HG03039 (cell line): ENCODE measurements around the gene CLCA2.

ENCODE experiments used
- ATAC-seq: cut with Tn5 transposase; IDR thresholded peaks from one replicate; pipeline ENCODE4 v1.9.1; 2021; ENCODE audit warnings: mild to moderate bottlenecking, moderate library complexity; ENCODE audit not compliant: unreplicated experiment

CLCA2 gene

GRCh38 chr1:86423873-86424272 is at the start of gene CLCA2:
Gene CLCA2 (plus strand): TSS chr1:86424171. CDS start chr1:86424248, 77 bp downstream.
- ATAC-seq: no peak

GRCh38 chr1:86375688-86376087 is 48.3 kb upstream of the CLCA2 start:
- no peak for ATAC-seq

- no peak for ATAC-seq
Measured at GRCh38 chr1:86377341-86377740, 46.6 kb upstream of the CLCA2 start.

GRCh38 chr1:86378813-86379212 is 45.2 kb upstream of the CLCA2 start:
- ATAC-seq: no peak

GRCh38 chr1:86380257-86380861 is 43.6 kb upstream of the CLCA2 start:
- ATAC-seq: peak; percentile 77

GRCh38 chr1:86381223-86381622 is 42.7 kb upstream of the CLCA2 start:
- ATAC-seq: no peak

GRCh38 chr1:86382878-86383277 is 41.1 kb upstream of the CLCA2 start:
- peak; percentile 45 for ATAC-seq

- no peak for ATAC-seq
Measured at GRCh38 chr1:86387916-86388627, 35.9 kb upstream of the CLCA2 start.

GRCh38 chr1:86388777-86389176 is 35.2 kb upstream of the CLCA2 start:
- no peak for ATAC-seq

- peak; percentile 84 for ATAC-seq
Measured at GRCh38 chr1:86389307-86389706, 34.7 kb upstream of the CLCA2 start.

GRCh38 chr1:86394416-86394815 is 29.6 kb upstream of the CLCA2 start:
- no peak for ATAC-seq

- peak; percentile 100 for ATAC-seq
Measured at GRCh38 chr1:86395751-86396497, 28.0 kb upstream of the CLCA2 start, which contains the start of gene ODF2L. Gene ODF2L (minus strand): TSS chr1:86396323. CDS start chr1:86387027, 9,296 bp downstream.

GRCh38 chr1:86396498-86396890 is 27.5 kb upstream of the CLCA2 start:
- peak; percentile 5 for ATAC-seq

GRCh38 chr1:86409416-86410021 is 14.5 kb upstream of the CLCA2 start:
- ATAC-seq: no peak

- ATAC-seq: no peak
Measured at GRCh38 chr1:86410879-86411278, 13.1 kb upstream of the CLCA2 start.

GRCh38 chr1:86416343-86416742 is 7.6 kb upstream of the CLCA2 start:
- ATAC-seq: no peak

GRCh38 chr1:86419277-86419903 is 4.6 kb upstream of the CLCA2 start:
- peak; percentile 76 for ATAC-seq

- ATAC-seq: no peak
Measured at GRCh38 chr1:86421601-86422280, 2.2 kb upstream of the CLCA2 start.

GRCh38 chr1:86423473-86423872 is 498 bp upstream of the CLCA2 start:
- no peak for ATAC-seq

GRCh38 chr1:86429122-86429725 is 5.3 kb downstream of the CLCA2 start:
- no peak for ATAC-seq
